Measurements from ENCODE around the gene PLTP.

Gene PLTP

DNA sequence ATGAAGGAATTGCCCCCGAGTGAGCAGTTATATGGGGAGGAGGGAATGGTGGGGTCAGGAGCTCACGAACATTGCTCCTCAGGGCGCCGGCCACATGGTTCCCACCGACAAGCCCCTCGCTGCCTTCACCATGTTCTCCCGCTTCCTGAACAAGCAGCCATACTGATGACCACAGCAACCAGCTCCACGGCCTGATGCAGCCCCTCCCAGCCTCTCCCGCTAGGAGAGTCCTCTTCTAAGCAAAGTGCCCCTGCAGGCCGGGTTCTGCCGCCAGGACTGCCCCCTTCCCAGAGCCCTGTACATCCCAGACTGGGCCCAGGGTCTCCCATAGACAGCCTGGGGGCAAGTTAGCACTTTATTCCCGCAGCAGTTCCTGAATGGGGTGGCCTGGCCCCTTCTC lies 13.7 kb downstream of the PLTP start:
- DNase-seq (ENCODE audit: low spot score) = no peak

DNA sequence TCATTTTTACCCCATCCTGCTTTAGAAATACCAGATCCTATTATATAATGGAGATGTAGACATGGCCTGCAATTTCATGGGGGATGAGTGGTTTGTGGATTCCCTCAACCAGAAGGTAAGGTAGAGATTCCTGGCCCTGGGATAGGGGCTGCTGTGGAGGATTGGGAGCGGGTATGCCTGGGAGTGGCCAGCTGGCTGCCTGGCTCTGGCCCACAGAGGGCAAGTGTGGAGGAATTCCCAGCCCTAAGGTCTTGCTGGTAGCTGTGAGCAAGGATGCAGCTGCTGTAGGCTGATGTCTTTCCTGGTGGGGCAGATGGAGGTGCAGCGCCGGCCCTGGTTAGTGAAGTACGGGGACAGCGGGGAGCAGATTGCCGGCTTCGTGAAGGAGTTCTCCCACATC lies 14.3 kb downstream of the PLTP start:
- no peak for DNase-seq (ENCODE audit: low spot score)

DNA sequence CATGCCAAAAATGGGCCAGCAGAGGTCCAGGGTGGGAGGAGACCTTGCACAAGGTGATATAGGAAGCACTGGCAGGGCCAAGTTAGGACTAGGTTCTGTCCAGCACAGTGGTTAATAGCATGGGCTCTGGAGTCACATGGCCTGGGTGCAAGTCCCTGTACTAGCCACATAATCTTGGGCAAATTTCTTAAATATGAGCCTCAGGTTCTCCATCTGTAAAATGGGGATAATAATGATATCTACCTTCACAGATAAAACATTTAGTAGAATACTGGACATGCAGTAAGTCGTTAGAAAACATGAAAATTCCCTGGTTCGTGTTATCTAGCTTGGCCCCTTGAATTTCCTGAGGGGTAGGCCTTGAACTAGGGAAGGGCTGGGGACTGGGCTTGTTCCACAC lies 14.7 kb downstream of the PLTP start:
- DNase-seq (ENCODE audit: low spot score) = no peak

DNA sequence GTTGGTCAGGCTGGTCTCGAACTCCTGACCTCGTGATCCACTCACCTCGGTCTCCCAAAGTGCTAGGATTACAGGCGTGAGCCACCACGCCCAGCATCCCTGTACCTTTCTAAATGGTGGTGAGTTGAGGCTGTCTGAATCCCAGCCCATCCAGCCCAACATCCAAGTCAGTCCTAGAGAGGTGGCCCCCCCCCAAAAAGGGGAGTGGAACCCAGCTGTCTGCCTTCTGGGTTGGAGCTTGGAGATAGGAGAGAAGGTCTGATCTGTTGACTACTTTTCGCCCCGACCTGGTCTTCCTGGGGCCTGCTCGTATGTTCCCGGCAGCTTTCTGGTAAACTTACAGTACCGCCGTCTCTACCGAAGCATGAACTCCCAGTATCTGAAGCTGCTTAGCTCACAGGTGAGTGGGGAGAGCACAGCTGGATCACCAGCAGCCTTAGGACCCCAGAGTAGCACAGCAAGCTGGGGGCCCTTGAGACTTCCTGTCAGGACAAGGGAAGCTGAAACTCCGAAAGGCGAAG lies 15.3 kb downstream of the PLTP start:
- DNase-seq (ENCODE audit: low spot score) = no peak

DNA sequence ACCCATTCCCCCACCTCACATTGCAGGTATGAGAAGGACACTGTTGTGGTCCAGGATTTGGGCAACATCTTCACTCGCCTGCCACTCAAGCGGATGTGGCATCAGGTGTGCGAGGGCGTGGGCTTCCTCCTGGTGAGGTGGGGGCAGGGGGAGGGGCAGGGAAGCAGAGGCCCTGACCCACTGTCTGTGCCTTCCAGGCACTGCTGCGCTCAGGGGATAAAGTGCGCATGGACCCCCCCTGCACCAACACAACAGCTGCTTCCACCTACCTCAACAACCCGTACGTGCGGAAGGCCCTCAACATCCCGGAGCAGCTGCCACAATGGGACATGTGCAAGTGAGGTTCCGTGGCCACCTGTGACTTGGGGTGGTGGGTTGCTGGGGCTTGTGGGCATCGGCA lies 17.2 kb downstream of the PLTP start:
- no peak for DNase-seq (ENCODE audit: low spot score)

DNA sequence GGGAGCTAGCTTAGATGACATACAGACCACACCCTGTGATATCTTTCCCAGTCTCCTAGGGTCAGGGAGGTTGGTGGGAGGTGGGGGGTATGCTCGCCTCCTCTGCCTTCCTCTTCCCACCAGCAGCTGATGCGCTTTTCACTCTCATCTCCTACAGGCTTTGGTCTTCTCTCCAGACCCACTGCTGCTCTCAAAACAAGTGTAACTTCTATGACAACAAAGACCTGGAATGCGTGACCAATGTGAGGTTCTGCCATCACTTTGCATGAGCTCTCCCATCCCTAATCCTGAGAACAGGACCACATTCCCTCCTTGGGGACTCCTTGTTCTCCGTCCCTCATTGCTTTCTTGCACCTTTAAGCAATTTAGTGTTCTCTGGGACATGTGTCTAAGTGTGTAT lies 18.1 kb downstream of the PLTP start:
- no peak for DNase-seq (ENCODE audit: low spot score)

DNA sequence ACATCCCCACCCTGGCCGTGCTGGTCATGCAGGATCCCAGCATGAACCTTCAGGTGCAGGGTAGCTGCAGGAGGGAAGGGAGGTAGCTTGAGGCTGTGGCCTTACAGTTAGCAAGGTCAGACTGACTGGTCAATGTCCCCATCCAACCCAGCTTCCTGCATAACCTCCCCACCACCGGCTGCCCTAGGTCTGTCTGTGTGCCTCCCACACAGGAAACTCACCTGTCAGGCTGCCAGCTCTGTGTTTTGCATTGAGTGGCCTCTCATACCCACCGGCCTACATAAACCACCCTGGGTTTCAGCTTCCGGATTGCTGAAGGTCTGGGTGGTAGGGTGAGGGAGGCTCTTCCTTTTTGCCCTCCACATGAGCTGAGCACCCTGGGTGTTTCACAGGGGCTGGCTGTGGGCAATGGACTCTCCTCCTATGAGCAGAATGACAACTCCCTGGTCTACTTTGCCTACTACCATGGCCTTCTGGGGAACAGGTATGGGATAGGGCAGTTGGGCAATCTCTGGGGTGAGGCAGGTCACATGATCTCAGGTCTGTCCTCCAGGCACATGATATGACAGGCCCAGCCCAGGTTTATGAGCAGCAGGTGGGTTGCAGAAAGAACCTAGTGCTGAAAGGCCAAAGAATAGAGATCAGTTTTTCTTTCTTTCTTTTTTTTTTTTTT lies 19.0 kb downstream of the PLTP start:
- no peak for DNase-seq (ENCODE audit: low spot score)

DNA sequence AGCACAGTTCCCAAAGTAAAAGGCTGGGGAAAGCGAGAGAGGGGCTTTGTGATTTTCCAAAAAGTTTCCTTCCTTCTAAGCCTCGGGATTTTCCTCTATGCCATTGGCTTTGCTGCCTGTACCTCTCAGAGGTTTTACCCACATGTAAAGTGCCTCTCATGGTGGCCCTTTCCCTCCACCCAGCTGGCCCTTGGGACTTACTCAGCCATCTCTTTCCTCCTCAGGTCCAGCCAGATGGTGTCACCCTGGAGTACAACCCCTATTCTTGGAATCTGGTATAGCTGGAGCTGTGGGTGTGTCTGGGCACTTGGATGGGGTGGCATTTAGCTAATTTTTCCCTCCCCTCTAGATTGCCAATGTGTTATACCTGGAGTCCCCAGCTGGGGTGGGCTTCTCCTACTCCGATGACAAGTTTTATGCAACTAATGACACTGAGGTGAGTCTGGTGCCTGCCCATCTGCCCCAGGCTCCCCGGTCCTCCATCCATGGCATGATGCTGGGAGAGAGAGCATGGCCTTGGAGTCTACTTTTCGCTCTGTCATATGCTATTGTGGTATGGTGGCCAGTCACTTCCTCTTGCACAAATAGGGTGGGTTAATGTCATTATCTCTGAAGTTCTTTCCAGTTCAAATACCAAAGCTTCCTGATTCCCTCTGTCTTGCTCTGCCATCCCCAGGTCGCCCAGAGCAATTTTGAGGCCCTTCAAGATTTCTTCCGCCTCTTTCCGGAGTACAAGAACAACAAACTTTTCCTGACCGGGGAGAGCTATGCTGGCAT lies 19.7 kb downstream of the PLTP start:
- peak; percentile 48 for DNase-seq (ENCODE audit: low spot score)

DNA sequence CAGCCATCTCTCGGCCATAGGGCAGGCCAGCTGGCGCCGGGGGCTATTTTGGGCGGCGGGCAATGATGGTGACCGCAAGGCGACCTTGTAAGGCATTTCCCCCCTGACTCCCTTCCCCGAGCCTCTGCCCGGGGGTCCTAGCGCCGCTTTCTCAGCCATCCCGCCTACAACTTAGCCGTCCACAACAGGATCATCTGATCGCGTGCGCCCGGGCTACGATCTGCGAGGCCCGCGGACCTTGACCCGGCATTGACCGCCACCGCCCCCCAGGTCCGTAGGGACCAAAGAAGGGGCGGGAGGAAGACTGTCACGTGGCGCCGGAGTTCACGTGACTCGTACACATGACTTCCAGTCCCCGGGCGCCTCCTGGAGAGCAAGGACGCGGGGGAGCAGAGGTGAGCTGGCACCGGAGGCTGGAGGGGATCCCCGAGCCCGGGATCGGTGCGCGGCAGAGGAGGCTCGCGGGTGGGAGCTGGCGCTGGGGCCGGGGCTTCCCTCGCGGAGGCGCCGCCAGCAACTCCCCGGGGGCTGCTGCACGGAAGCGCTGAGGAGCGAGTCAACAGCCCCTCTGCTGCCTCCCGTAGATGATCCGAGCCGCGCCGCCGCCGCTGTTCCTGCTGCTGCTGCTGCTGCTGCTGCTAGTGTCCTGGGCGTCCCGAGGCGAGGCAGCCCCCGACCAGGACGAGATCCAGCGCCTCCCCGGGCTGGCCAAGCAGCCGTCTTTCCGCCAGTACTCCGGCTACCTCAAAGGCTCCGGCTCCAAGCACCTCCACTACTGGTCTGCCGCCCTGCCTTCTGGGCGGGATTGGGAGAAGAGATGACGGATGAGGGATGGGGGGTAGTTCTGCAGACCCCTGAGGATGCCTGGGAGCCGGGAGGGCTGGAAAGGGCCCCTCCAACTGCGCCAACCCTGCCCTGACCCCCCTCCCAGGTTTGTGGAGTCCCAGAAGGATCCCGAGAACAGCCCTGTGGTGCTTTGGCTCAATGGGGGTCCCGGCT lies 20.7 kb downstream of the PLTP start, which contains the start of the genes CTSA and NEURL2:
TSS of gene CTSA (plus strand) at position 351 of the 999 bp plus-strand sequence. CDS start at position 585, 234 bp downstream.
TSS of gene NEURL2 (minus strand) at position 224 of the 999 bp plus-strand sequence. CDS start at position 7, 217 bp downstream.
- peak; percentile 93 for DNase-seq (ENCODE audit: low spot score)

DNA sequence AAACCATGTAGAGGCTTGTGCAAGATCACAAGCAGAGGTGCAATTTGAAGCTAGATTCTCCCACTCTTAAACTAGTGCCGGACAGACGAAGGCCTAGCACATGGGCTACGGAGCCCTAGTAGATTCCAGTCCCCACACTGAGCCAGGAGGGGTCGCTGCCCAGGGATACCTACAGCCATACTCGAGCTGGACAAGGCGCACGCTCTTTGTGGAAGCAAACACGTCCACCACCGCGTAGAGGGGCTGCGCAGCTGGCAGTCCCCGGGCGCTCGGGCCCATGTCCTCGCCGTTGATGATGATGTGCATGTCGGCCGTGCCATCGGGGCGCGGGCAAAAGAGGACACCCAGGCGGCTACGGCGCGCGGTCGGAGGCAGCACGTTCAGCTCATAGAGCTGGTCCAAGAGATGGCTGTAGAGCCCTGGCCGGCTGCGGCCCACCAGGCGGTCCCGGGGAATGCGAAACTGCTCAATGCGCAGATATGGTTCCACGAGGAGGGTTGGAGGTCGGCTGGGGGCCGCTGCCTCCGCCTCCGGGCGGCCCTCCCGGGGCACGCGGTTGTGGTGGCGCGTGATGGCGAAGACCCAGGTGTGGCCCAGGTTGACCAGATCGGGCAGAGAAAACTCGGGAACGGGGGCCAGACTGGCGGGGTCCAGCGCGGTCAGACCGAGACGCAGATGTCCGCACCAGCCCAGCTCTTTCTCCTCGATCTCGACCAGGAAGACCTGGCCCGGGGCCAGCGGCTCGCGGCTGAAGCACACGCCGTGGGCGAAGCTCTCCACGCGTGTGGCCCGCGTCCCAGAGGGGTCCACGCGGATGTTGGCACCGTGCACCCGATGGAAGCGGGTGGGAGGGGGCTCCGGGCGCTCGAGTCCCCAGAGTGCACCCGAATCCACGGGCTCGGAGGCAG lies 21.6 kb downstream of the PLTP start:
- peak; percentile 89 for DNase-seq (ENCODE audit: low spot score)

DNA sequence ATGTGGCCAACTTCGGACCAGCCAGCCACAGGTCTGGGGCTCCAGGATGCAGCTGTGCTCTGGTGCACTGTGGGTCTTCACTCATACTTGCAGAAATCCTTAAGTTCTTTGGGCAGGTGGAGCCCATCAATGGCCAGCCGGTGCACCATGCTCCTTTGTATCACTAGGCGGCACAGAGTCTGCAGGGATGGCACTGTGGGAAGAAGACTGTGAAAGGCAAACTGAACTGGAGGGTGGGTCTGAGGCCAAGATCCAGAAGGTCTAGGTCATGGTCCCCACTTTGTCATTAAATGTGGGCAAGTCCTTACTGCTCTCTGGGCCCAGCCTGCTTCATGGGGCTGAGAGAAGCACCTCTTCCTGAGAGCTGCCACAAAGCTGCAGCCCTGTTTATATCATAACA lies 23.3 kb downstream of the PLTP start:
- no peak for DNase-seq (ENCODE audit: low spot score)

DNA sequence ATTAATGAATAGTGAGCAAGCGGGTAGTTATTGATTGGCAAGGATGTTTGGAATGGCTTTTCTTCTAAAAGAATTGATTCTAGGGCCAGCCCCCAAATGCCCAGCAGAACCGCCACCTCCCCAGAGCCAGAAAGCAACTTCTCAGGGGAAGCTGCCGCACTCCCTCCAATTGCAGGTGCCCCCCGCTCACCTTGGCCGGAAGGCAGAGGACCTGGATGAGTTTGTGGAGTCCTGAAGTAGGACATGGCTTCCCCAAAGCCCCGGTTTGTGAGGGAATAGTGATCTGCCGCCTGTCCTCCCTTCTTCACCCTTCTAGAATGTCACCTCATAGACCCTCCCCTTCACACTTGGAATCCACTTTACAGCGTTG lies 24.6 kb downstream of the PLTP start, which contains the start of gene SPATA25:
TSS of gene SPATA25 (minus strand) at position 277 of the 370 bp plus-strand sequence. CDS start at position 245, 32 bp downstream.
- no peak for DNase-seq (ENCODE audit: low spot score)

DNA sequence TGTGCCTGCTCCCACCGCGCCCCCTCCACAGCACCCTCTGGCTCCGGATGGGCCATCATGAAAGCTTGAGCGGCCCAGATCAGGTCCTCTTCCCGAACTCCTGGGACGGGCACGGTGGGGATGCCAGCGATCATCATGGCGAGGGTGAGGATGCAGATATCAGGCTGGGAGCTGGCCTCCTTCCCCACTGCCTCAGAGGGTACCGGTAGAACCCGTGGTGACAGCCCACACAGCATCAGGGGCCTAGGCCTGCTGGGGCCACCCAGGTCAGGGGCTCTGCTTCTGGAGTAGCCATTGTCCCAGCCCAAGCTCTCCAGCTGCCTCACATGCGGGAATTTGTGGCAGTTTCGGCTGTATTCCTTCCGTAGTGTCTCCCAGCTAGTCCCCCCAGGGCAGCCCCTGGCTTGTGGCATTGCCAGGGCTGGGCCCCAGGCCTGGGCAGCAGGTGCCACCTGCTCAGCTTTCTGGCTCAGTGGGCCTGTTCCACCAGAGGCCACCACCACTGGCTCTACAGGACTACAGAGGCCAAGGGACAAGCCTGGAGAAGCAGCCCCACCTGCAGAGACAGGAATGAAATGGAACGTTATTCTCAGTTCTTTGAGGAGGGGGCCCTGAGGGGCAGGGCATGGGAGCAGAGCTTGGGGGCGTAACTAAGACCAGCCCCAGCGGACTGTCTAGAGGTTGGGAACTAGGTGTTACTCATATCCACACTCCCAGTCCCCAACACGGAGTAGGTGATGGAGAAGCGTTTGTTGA lies 25.2 kb downstream of the PLTP start:
- no peak for DNase-seq (ENCODE audit: low spot score)

DNA sequence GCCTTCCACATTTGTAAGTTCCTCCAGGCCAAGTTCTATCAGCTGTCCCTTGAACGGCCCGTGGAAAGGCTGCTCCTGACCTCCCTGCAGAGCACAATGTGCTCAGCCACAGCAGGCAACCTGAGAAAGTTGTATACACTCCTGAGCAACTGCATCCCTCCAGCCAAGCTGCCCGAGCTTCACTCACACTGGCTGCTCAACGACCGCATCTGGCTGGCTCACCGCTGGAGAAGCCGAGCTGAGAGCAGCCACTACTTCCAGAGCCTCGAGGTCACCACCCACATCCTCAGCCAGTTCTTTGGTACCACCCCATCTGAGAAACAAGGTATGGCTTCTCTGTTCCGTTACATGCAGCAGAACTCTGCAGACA lies 28.9 kb downstream of the PLTP start:
- no peak for DNase-seq (ENCODE audit: low spot score)

DNA sequence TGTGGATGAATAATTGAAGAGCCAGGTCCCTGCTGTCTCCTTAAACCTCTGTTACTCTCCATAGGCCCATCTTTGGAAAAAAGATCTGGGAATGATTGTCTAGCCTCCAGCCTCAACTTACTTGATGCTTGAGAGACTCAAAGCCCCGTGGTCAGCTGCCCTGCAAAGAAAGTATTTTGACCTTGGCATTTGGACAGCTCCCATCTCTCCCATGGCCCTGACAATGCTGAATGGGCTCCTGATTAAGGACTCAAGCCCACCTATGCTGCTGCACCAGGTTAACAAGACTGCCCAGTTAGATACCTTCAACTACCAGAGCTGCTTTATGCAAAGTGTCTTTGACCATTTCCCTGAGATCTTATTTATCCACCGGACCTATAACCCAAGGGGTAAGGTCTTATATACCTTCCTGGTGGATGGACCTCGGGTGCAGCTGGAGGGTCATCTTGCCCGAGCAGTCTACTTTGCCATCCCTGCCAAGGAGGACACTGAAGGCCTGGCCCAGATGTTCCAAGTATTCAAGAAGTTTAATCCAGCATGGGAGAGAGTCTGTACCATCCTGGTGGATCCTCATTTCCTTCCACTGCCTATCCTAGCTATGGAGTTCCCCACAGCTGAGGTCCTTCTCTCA lies 29.4 kb downstream of the PLTP start:
- DNase-seq (ENCODE audit: low spot score) = no peak

DNA sequence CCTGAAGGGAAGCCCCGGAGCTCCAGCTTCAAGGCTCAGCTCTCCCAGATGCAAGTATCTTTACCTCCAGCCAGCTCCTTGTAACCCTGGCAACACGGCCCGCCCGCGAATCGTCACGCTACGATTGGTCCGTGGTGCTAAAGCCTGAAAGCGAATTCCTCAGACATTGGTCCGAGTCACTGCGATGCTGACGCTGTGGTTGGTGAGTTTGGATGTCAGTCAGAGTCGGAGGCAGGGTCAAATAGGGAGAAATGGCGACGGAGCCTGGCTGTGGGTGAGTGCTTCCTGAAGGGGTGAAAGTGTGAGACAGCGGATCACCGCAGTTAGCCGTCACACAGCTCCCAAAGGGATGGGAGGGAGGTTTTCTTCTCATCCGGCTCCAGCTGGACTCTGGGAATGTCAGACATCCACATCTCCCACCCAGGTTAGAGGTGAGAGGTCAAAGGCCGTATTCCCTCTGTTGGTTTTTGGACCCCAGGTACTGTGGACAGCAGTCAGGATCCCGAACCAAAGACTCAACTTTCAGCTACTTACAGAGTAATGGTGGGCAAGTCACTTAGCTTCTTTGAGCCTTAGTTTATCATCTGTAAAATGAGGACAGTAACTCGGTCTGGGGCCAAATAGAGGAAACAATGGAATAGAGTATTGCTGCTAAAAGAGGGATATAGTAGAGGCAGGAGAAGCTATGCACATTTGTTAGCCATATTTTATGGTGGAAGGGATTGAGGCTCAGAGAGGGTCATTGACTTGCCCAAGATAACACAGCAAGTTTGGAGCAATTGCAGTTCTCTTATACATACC lies 30.8 kb downstream of the PLTP start, which contains the start of gene ZSWIM1:
TSS of gene ZSWIM1 (plus strand) at position 240 of the 801 bp plus-strand sequence. CDS start 1,366 bp downstream, outside the sequence.
- DNase-seq (ENCODE audit: low spot score) = peak; percentile 99

DNA sequence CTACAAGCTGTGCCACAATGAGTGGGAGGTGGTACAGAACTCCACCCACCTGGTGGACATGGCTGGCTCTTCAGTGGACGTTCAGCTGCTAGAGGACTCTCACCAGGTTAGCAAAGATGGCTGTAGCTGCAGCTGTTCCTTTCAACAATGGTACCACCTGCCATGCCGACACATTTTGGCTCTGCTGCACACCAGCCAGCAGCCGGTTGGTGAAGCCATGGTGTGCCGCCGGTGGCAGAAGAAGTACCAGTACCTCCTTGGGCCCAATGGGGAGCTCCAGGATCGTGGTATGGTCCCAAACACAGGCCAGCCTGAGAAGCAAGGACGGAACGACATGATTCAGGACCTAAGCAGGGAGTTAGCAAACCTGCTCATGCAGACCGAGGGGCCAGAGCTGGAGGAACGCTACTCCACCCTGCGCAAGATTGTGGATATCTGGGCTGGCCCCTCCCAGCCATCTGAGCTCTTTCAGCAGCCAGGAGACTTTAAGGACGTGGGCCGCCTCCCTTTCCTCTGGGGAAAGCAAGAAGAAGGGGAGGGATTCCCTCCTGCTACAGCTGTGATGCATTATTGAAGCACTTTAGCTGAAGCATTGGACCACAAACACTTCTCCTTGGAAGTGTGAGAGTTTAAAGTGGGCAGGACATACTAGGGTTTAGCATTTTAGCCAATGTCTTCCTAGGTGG lies 33.7 kb downstream of the PLTP start:
- DNase-seq (ENCODE audit: low spot score) = no peak

DNA sequence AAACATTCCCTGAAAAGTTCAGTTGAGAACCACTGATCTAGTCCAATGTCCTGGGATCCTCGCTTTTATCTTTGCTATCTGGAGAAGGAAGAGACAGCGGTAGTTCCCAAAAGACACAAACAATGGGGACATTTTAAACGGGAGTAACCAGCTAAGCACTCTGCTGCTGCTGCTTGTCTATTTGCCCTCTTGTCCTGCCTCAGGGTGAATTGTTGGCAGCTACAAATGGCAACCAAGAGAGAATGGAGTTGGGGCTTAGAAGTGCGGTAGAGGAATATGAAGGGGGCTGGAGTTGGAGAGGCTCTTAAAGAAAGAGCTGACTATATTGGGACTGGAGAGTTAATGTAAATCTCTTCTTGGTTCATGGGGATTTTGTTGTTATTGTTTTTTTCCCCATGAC lies 37.4 kb downstream of the PLTP start:
- DNase-seq (ENCODE audit: low spot score) = no peak
